H9 (cell line): Measurements from ENCODE around the gene SARNP. TPM values are rescaled to one million over a fixed set of nuclear protein-coding genes. Genes with fewer than 3 reads are reported as not detected.

Experiments
- DNase-seq: peaks from one replicate; pipeline ENCODE4 v3.0.0-alpha.2; 2017
- H2AFZ ChIP-seq: one replicate; pipeline ENCODE4 v1.6.1; 2013; ENCODE audit warnings: mild to moderate bottlenecking, low read length, control low read depth, moderate library complexity
- H2AK5ac ChIP-seq: 2 replicates; pipeline ENCODE4 v1.6.1; 2013; ENCODE audit warnings: low read length, control low read depth, mixed read lengths; ENCODE audit not compliant: insufficient read length
- H2BK120ac ChIP-seq: one replicate; pipeline ENCODE4 v1.6.1; 2013; ENCODE audit warnings: low read depth, mild to moderate bottlenecking, low read length, control low read depth, inconsistent platforms; ENCODE audit not compliant: poor library complexity, severe bottlenecking
- H2BK12ac ChIP-seq: 2 replicates; pipeline ENCODE4 v1.6.1; 2013; ENCODE audit warnings: low read length, control low read depth, mixed read lengths, low read depth; ENCODE audit not compliant: insufficient read length
- H2BK15ac ChIP-seq: 2 replicates; pipeline ENCODE4 v1.6.1; 2013; ENCODE audit warnings: low read depth, low read length, control low read depth
- H2BK20ac ChIP-seq: one replicate; pipeline ENCODE4 v1.6.1; 2013; ENCODE audit warnings: low read depth, mild to moderate bottlenecking, low read length, control low read depth, inconsistent platforms; ENCODE audit not compliant: poor library complexity, severe bottlenecking
- H2BK5ac ChIP-seq: 2 replicates; pipeline ENCODE4 v1.6.1; 2013; ENCODE audit warnings: low read length, control low read depth, mixed read lengths; ENCODE audit not compliant: insufficient read length
- H3K14ac ChIP-seq: 2 replicates; pipeline ENCODE4 v1.6.1; 2013; ENCODE audit warnings: low read length, control low read depth; ENCODE audit not compliant: insufficient read depth
- H3K18ac ChIP-seq: 2 replicates; pipeline ENCODE4 v1.6.1; 2013; ENCODE audit warnings: low read depth, mild to moderate bottlenecking, mixed read lengths, low read length, control low read depth; ENCODE audit not compliant: insufficient read length
- H3K23ac ChIP-seq: 2 replicates; pipeline ENCODE4 v1.6.1; 2013; ENCODE audit warnings: low read length, control low read depth, mixed read lengths, low read depth; ENCODE audit not compliant: insufficient read length
- H3K23me2 ChIP-seq: 2 replicates; pipeline ENCODE4 v1.6.1; 2013; ENCODE audit warnings: low read depth, mild to moderate bottlenecking, mixed read lengths, low read length, control low read depth; ENCODE audit not compliant: insufficient read length, poor library complexity, severe bottlenecking
- H3K27ac ChIP-seq: 2 replicates; pipeline ENCODE4 v1.5.1; 2013; ENCODE audit warnings: low read length, control low read depth, mixed read lengths, low read depth; ENCODE audit not compliant: insufficient read length
- H3K27me3 ChIP-seq: 2 replicates; pipeline ENCODE4 v1.6.1; 2013; ENCODE audit warnings: low read length, control low read depth, inconsistent platforms; ENCODE audit not compliant: insufficient read depth
- H3K4ac ChIP-seq: 2 replicates; pipeline ENCODE4 v1.6.1; 2013; ENCODE audit warnings: low read depth, mild to moderate bottlenecking, control low read depth, inconsistent platforms, low read length, moderate library complexity
- H3K4me1 ChIP-seq: 2 replicates; pipeline ENCODE4 v1.6.1; 2013; ENCODE audit warnings: low read length, control low read depth, inconsistent platforms; ENCODE audit not compliant: insufficient read depth
- H3K4me2 ChIP-seq: 2 replicates; pipeline ENCODE4 v1.6.1; 2013; ENCODE audit warnings: low read length, control low read depth, mixed read lengths; ENCODE audit not compliant: insufficient read length, insufficient read depth
- H3K56ac ChIP-seq: 2 replicates; pipeline ENCODE4 v1.6.1; 2013; ENCODE audit warnings: low read depth, mild to moderate bottlenecking, mixed read lengths, low read length, control low read depth; ENCODE audit not compliant: insufficient read length
- H3K79me1 ChIP-seq: 2 replicates; pipeline ENCODE4 v1.6.1; 2013; ENCODE audit warnings: low read depth, mild to moderate bottlenecking, moderate library complexity, low read length, control low read depth, inconsistent platforms; ENCODE audit not compliant: insufficient read depth, poor library complexity, severe bottlenecking
- H3K79me2 ChIP-seq: 2 replicates; pipeline ENCODE4 v1.6.1; 2013; ENCODE audit warnings: low read length, control low read depth, inconsistent platforms; ENCODE audit not compliant: insufficient read depth
- H3K9ac ChIP-seq: 2 replicates; pipeline ENCODE4 v1.6.1; 2013; ENCODE audit warnings: low read length, control low read depth, mixed read lengths; ENCODE audit not compliant: insufficient read length; ENCODE audit errors: extremely low read depth
- H3K9me3 ChIP-seq: one replicate; pipeline ENCODE4 v1.6.1; 2013; ENCODE audit warnings: low read depth, low read length, inconsistent platforms; ENCODE audit not compliant: control insufficient read depth
- H3T11ph ChIP-seq: one replicate; pipeline ENCODE4 v1.6.1; 2013; ENCODE audit warnings: mild to moderate bottlenecking, low read length, control low read depth, inconsistent platforms
- H4K20me1 ChIP-seq: one replicate; pipeline ENCODE4 v1.6.1; 2013; ENCODE audit not compliant: control insufficient read depth, insufficient read length, insufficient read depth
- H4K5ac ChIP-seq: 2 replicates; pipeline ENCODE4 v1.6.1; 2013; ENCODE audit warnings: low read depth, mild to moderate bottlenecking, mixed read lengths, low read length, control low read depth; ENCODE audit not compliant: insufficient read length
- H4K8ac ChIP-seq: replicated peaks from 2 replicates; pipeline ENCODE4 v1.6.1; 2013; ENCODE audit warnings: low read length, control low read depth, mixed read lengths, low read depth; ENCODE audit not compliant: insufficient read length
- H4K91ac ChIP-seq: 2 replicates; pipeline ENCODE4 v1.6.1; 2013; ENCODE audit warnings: low read depth, mild to moderate bottlenecking, moderate library complexity, mixed read lengths, low read length, control low read depth; ENCODE audit not compliant: insufficient read length
- H3K27ac Mint-ChIP-seq, 3 experiments: 2 replicates in 2 of 3; 3 replicates in 1 of 3; pipeline ENCODE4 v1.8.0; 2020 to 2021; ENCODE audit warnings: mixed read lengths in 3 of 3, mild to moderate bottlenecking in 1 of 3, moderate library complexity in 1 of 3
- H3K27me3 Mint-ChIP-seq: 2 replicates; pipeline ENCODE4 v1.8.0; 2021; ENCODE audit warnings: low read depth, mild to moderate bottlenecking, moderate library complexity, mixed read lengths
- H3K36me3 Mint-ChIP-seq, 3 experiments: 2 replicates in 2 of 3; 3 replicates in 1 of 3; pipeline ENCODE4 v1.8.0; 2020 to 2021; ENCODE audit warnings: low read depth in 3 of 3, mixed read lengths in 3 of 3; ENCODE audit not compliant: insufficient read depth in 1 of 3
- H3K4me1 Mint-ChIP-seq, 2 experiments: 2 replicates each; pipeline ENCODE4 v1.8.0; 2020; ENCODE audit warnings: mixed read lengths in 2 of 2
- H3K4me3 Mint-ChIP-seq, 2 experiments: 2 replicates in 1 of 2; 3 replicates in 1 of 2; pipeline ENCODE4 v1.8.0; 2020 to 2021; ENCODE audit warnings: mild to moderate bottlenecking in 2 of 2, mixed read lengths in 2 of 2, moderate library complexity in 1 of 2
- H3K9me3 Mint-ChIP-seq, 2 experiments: 2 replicates in 1 of 2; 3 replicates in 1 of 2; pipeline ENCODE4 v1.8.0; 2020; ENCODE audit warnings: mild to moderate bottlenecking in 2 of 2, mixed read lengths in 2 of 2, moderate library complexity in 1 of 2
- CTCF ChIP-seq: fragments of 200-600 bp; sonication (generic); conservative IDR thresholded peaks from 3 replicates; pipeline ENCODE4 v1.8.0; 2021; ENCODE audit warnings: antibody characterized with exemption, mild to moderate bottlenecking
- WGBS: extraction: QIAGEN DNeasy Blood & Tissue Kit; methylation state at CpG from one replicate; pipeline ENCODE4 v1.1.7; 2013; ENCODE audit warnings: missing lambda C conversion rate, low lambda C conversion rate, mixed read lengths; ENCODE audit not compliant: insufficient read length; ENCODE audit errors: extremely low coverage; 5-methylcytosine and 5-hydroxymethylcytosine counted together
- total RNA-seq: library from RNA; stranded (reverse); gene quantifications from 2 replicates; pipeline ENCODE4 v1.2.1, GENCODE V29; 2021

SARNP gene
- total RNA-seq, 1 experiment from 2014 or later, result 127 TPM

- Histone ChIP-seq H3K27me3 (no peaks in the 10 kb centered on the region), H2BK12ac (no peak overlapping the region), H3K9ac (peak overlapping the region; percentile 31), H2AFZ (no peak overlapping the region), H3K4me1 (peaks cover 17% of the 10 kb centered on the region), H3K23me2 (peaks cover 29% of the 10 kb centered on the region), H3K14ac (no peak overlapping the region), H4K8ac (no peak overlapping the region), H3K18ac (no peak overlapping the region), H3K4me2 (peak overlapping the region; percentile 72), H3K4ac (no peak overlapping the region), H3K79me2 (peaks cover 6% of the 10 kb centered on the region; the same call in 1 of the 2 replicates), H2BK15ac (no peak overlapping the region), H2BK20ac (no peak overlapping the region), H3K79me1 (peaks cover 3% of the 10 kb centered on the region), H2AK5ac (no peak overlapping the region), H3K9me3 (no peaks in the 10 kb centered on the region), H3K27ac (peak overlapping the region; percentile 37), H2BK120ac (no peak overlapping the region), H2BK5ac (no peak overlapping the region), H4K20me1 (no peaks in the 10 kb centered on the region), H3K56ac (no peak overlapping the region), H4K91ac (no peak overlapping the region), H4K5ac (no peak overlapping the region), H3T11ph (no peak overlapping the region), H3K23ac (no peak overlapping the region)
- Mint-ChIP-seq H3K27me3 (peaks cover 8% of the 10 kb centered on the region), H3K9me3 (no peaks in the 10 kb centered on the region), H3K4me1 (peaks cover 67 to 71% of the 10 kb centered on the region in 2 experiments), H3K36me3 (peaks cover 25 to 44% (median 43%) of the 10 kb centered on the region in 3 experiments; a peak in 6 of 7 replicates), H3K27ac (peak overlapping the region; percentile 89 to 98 (median 94)), H3K4me3 (peak overlapping the region; percentile 96 to 97)
- DNase-seq, result no peak
- TF ChIP-seq CTCF, result no peak
- no CpG with 5 or more reads among the region's 3 CpGs for WGBS
Measured at GRCh38 chr12:55746174-55746912, 71.2 kb downstream of the SARNP start.
